ENCODE results near the gene ZNF689.
"Not testable (repeated sequence)": the region's sequence is repeated elsewhere in the genome, so short reads cannot be mapped to it uniquely, and the experiment has no call there.

The ZNF689 gene

DNA sequence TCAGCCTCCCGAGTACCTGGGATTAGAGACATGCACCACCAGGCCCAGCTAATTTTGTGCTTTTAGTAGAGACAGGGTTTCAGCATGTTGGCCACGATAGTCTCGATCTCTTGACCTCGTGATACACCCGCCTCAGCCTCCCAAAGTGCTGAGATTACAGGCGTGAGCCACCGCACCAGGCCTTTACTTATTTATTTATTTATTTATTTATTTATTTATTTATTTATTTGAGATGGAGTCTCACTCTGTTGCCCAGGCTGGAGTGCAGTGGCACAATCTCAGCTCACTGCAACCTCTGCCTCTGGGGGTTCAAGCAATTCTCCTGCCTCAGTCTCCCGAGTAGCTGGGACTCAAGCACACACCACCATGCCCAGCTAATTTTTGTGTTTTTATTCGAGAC is 19.3 kb downstream of the ZNF689 start:
- not testable (repeated sequence) for FAIRE-seq

DNA sequence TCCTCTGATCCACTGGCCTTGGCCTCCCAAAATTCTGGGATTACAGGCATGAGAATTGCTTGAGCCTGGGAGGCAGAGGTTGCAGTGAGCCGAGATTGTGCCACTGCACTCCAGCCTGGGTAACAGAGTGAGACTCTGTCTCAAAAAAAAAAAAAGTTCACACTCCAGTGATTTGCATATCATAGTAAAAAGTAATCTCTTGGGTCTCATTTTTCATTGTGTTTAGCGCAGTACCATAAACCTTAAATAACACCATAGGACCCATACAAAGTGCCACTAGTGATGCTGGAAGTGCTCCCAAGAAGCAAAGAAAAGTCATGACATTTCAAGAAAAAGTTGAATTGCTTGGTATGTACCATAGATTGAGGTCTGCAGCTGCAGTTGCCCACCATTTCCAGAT is 20.6 kb downstream of the ZNF689 start:
- not testable (repeated sequence) for FAIRE-seq

DNA sequence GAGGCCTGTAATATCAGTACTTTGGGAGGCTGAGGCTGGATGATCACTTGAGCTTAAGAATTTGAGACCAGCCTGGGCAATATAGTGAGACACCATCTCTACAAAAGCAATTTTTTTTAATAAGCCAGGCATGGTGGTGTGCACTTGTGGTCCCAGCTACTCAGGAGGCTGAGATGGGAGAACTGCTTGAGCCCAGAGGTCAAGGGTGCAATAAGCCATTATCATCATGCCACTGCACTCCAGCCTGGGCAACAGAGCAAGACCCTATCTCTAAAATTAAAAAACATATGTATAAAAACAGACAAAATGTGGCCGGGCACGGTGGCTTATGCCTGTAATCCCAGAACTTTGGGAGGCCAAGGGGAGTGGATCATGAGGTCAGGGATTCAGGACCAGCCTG is 21.5 kb downstream of the ZNF689 start:
- FAIRE-seq: no peak

DNA sequence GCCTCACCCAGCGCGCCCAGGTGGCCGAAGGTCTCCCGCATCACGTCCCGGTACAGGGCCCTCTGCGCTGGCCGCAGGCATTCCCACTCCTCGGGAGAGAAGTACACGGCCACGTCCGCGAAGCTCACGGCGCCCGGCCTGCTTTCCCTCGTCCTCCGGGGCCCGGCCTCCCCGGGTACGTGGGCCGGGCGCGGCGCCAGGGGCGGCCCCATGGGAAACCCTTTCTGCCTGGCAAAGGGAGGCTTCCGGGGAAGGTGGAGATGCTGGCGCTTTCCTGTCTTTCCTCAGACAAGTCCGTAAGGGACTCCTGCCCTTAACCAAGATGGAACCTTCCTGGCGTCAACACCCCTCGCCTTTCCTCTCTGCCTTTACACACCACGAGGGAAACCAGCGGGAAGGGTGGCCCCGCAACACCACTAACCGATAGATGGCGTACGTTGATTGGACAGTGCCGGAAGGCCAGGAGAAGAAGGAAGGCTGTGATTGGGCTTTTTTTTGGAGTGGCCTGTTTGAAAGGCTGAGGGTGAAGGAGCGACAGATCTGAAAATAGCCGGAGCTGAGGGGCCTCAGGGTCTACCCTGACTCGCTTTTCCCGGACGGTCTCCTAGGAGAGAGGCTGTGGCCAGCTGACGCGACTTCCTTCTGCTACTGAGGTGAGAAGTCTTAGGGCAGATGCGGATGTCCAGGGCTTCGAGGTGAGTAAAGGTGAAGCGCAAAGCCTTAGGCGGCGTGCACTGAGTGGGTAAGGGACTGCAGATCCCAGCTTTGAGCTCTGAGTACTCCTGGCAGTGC is 24.6 kb downstream of the ZNF689 start, which contains the start of gene ZNF785:
TSS of gene ZNF785 (minus strand) at position 298 of the 792 bp plus-strand sequence. CDS start at position 212, 86 bp downstream.
- FAIRE-seq: peak; percentile 96

GRCh38 chr16:30585022-30585399 is 25.2 kb downstream of the ZNF689 start:
- FAIRE-seq: no peak

GRCh38 chr16:30582611-30583340 is 27.4 kb downstream of the ZNF689 start:
- FAIRE-seq: no peak

GRCh38 chr16:30581457-30581856 is 28.7 kb downstream of the ZNF689 start:
- FAIRE-seq: no peak

GRCh38 chr16:30574678-30575077 is 35.5 kb downstream of the ZNF689 start:
- no peak for FAIRE-seq

DNA sequence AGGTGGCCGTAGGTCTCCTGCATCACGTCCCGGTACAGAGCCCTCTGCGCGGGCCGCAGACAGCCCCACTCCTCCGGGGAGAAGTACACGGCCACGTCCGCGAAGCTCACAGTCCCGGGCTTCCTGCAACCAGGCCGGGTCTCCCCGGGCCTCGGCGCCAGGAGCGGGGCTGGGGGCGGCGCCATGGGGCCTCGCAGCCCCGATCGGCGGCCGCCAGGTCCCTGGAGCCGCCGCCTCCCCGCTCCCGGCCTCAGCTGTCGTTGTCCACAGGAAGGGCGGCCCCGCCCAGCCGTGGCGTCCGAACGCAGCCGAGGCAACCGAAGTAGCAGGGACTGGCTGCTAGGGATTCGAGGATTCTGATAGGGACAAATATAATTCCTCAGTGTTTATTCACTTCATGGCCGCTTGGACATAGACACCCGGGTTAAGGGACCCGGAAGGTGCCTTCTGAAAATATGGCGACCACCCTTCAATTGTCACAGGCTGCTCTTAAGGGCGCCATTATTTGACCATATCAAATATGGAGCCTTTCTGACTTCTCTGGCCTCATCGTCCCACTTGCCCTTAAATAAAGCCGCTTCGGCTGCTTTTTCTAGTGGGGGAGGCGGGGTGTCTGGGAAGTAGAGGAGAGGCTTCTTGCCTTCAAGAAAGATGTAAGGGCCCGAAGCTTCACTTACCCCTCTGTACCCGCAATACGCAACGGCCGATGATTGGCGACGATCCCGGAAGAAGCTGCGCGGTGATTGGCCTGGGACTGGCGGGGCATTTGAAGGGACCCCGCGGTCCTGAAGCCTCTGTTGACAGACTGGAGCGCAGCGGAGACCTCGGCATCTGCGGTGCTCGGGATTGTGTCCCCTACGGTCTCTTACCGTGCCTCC is 38.5 kb downstream of the ZNF689 start, which contains the start of gene ZNF688:
TSS of gene ZNF688 (minus strand) at position 270 of the 878 bp plus-strand sequence. CDS start at position 185, 85 bp downstream.
- FAIRE-seq: peak; percentile 78

GRCh38 chr16:30570636-30571444 is 39.3 kb downstream of the ZNF689 start:
- no peak for FAIRE-seq

DNA sequence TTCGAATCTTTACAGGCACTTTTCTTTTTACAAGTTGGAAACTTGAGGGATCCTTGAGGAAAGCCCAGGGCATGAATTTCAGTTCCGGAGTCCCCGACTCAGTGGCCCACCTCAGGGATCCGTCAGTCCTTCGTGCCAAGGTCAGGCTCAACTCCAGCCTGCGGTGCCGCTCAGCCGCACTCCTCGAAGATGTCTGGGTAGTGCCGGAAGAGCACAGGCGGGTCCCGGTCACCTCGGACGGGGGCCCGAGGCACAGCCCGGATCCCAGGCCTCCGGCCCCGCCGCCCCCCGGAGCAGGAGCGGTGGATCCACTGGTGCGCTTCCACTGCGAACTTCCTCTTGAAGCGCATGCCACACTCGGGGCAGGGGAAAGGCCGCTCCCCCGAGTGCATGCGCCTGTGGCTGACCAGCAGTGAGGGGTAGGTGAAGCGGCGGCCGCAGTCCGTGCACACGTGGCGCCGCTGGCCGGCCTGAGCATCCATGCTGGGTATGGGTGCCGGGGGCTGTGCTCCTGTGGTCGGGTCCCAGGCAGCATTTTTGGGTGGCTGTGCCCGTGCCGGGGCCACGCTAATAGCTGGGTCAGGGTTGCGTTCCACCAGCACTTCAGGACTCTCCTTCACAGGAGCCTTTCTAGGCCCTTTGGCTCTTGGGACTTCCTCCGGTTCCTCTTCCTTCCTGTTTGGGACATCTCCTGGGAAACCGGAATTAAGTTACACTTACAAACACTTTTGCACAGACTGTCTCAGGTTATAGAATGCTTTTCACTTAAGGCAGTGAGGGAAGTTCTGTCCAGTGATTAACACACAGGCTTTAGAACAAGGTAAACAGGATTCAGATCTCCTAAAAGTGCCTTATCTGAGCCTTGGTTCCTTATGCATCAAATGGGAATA is 40.2 kb downstream of the ZNF689 start:
- no peak for FAIRE-seq

DNA sequence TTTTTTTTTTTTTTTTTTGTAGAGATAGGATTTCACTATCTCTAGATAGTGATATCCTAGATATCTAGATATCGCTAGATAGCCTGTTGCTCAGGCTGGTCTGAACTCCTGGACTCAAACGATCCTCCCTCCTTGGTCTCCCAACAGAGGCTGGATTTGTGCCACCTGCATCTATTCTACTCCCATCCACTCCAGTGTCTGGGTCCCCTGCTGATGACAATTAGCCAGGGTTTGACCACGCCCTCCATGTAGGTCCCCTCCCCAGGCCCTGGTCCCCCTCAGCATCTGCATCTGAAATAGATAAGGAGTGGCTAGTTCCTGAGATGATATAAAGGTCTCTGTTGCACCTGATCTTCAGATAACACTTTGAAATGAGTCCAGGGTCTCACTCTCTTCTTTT is 40.9 kb downstream of the ZNF689 start:
- FAIRE-seq: no peak

GRCh38 chr16:30567991-30568638 is 42.1 kb downstream of the ZNF689 start:
- FAIRE-seq: no peak

- no peak for FAIRE-seq
Measured at GRCh38 chr16:30567160-30567990, 42.8 kb downstream of the ZNF689 start.

DNA sequence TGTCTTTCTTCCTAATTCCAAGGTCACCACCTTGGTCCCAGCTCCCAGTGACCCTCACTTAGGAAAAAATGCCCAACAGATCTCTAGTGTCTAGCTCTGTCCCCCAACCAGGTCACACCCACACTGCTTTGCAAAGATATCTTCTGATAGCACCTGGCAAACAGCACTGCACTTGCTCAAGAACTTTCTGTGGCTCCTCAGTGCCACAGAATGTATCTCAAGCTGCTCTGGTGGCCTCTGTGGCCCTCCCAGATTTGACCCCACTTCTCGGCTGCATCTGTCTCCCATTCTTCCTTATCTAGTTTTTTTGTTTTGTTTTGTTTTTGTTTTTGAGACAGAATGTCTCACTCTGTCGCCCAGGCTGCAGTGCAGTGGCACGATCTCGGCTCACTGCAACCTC is 43.7 kb downstream of the ZNF689 start:
- no peak for FAIRE-seq

DNA sequence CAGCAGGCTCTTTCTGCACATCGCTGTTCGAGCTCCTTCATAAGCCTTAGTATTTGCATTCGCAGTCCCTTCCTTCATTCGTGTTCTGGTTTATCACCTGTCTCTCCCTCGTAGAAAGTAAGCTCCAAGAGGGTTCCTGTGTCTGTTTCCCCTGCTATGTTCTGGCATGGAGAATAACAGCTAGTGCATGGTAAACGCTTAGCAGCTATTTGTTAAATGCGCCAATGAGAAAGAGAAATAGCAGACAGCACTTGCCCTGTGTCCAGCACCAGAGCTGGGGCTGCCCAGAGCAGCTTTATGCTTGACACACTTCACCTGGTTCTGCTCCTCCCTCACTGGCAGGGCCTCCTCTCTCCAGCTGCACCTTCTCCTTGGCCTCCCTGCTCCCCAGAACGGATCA is 44.2 kb downstream of the ZNF689 start:
- no peak for FAIRE-seq

- FAIRE-seq: no peak
Measured at GRCh38 chr16:30565526-30565925, 44.7 kb downstream of the ZNF689 start.

- no peak for FAIRE-seq
Measured at GRCh38 chr16:30562021-30562420, 48.2 kb downstream of the ZNF689 start.

- FAIRE-seq: no peak
Measured at GRCh38 chr16:30561089-30561816, 48.9 kb downstream of the ZNF689 start.

Data from islet of Langerhans (tissue), 1 donor.